Glutamatergic neuron (in vitro differentiated cells): ENCODE results near the gene ABCG1. TPM values are rescaled to one million over a fixed set of nuclear protein-coding genes. Genes with fewer than 3 reads are reported as not detected.

Experiments used
- DNase-seq: peaks from one replicate; pipeline ENCODE4 v3.0.0; 2022
- H3K27ac Mint-ChIP-seq: one replicate; pipeline ENCODE4 v1.8.0; 2020; ENCODE audit warnings: mild to moderate bottlenecking, mixed read lengths, inconsistent platforms; ENCODE audit not compliant: unreplicated experiment
- H3K27me3 Mint-ChIP-seq: one replicate; pipeline ENCODE4 v1.8.0; 2020; ENCODE audit warnings: mild to moderate bottlenecking, moderate library complexity, mixed read lengths, inconsistent platforms; ENCODE audit not compliant: unreplicated experiment
- H3K36me3 Mint-ChIP-seq: one replicate; pipeline ENCODE4 v1.8.0; 2020; ENCODE audit warnings: mild to moderate bottlenecking, mixed read lengths, inconsistent platforms; ENCODE audit not compliant: unreplicated experiment
- H3K4me1 Mint-ChIP-seq: one replicate; pipeline ENCODE4 v1.8.0; 2020; ENCODE audit warnings: mild to moderate bottlenecking, low read depth, mixed read lengths, inconsistent platforms; ENCODE audit not compliant: unreplicated experiment
- H3K4me3 Mint-ChIP-seq: one replicate; pipeline ENCODE4 v1.8.0; 2020; ENCODE audit warnings: mild to moderate bottlenecking, mixed read lengths, inconsistent platforms; ENCODE audit not compliant: unreplicated experiment
- H3K9me3 Mint-ChIP-seq: one replicate; pipeline ENCODE4 v1.8.0; 2020; ENCODE audit warnings: mild to moderate bottlenecking, moderate library complexity, mixed read lengths, inconsistent platforms; ENCODE audit not compliant: unreplicated experiment
- total RNA-seq: library from RNA; stranded (reverse); fragmentation: NEBNext Ultra II Directional; extraction: Animal tissue kit (Norgen Biotek cat#: 25700); gene quantifications from one replicate; pipeline ENCODE4 v1.2.1, GENCODE V29; 2021; ENCODE audit not compliant: unreplicated experiment
- TF ChIP-seq, protein P1 (sequence below): fragments of 200-600 bp; sonication (generic); IDR thresholded peaks from one replicate; pipeline ENCODE4 v1.5.0; 2021; ENCODE audit not compliant: partially characterized antibody, unreplicated experiment

ABCG1 gene
- total RNA-seq, 1 donor from 2014 or later: 31.9 TPM

DNA sequence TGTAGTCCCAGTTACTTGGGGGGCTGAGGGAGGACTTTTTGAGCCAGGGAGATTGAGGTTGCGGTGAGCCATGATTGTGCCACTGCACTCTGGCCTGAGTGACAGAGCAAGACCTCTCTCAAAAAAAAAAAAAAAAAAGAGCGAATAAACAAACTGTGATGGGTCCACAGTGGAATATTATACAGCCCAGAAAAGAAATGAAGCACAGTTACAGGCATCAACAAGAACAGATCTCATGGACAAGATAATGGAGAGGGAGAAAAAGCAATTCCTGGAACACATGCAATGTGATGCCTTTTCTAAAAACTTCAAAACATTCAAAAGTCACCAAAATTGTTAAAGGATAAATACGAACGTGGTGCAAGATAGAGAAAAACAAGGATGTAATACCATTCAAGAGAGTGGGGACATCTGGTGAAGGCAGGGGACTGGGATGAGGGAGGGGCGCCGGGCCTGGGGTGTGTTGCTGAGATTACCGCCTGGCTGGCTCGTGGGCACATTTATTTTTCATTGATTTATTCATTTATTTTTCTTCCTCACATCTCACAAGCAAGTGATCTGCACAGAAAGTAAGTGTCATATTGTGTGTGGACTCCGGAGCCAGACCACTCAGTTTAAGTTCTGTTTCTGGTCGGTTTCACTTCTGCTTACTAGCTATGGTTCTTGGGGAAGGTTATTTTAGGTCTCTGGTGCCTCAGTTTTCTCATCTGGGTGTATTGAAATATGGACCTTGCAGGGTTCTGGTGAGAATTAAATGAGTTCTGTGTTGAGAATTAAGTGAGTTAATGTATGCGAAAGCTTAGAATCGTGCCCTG, 30.1 kb downstream of the ABCG1 start:
- no peak overlapping the region for H3K27ac Mint-ChIP-seq
- TF ChIP-seq, protein P1, sequence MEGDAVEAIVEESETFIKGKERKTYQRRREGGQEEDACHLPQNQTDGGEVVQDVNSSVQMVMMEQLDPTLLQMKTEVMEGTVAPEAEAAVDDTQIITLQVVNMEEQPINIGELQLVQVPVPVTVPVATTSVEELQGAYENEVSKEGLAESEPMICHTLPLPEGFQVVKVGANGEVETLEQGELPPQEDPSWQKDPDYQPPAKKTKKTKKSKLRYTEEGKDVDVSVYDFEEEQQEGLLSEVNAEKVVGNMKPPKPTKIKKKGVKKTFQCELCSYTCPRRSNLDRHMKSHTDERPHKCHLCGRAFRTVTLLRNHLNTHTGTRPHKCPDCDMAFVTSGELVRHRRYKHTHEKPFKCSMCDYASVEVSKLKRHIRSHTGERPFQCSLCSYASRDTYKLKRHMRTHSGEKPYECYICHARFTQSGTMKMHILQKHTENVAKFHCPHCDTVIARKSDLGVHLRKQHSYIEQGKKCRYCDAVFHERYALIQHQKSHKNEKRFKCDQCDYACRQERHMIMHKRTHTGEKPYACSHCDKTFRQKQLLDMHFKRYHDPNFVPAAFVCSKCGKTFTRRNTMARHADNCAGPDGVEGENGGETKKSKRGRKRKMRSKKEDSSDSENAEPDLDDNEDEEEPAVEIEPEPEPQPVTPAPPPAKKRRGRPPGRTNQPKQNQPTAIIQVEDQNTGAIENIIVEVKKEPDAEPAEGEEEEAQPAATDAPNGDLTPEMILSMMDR: no peak
- peaks cover 35% of the 10 kb centered on the region for H3K4me1 Mint-ChIP-seq
- no peak overlapping the region for H3K4me3 Mint-ChIP-seq
- H3K36me3 Mint-ChIP-seq: no peaks in the 10 kb centered on the region
- no peak for DNase-seq
- H3K27me3 Mint-ChIP-seq: peaks cover 11% of the 10 kb centered on the region
- H3K9me3 Mint-ChIP-seq: peaks cover 9% of the 10 kb centered on the region

- H3K4me3 Mint-ChIP-seq: no peak overlapping the region
- peaks cover 9% of the 10 kb centered on the region for H3K27me3 Mint-ChIP-seq
Observed at GRCh38 chr21:42250422-42251403, 31.8 kb downstream of the ABCG1 start.

GRCh38 chr21:42251654-42252324, 32.8 kb downstream of the ABCG1 start:
- H3K4me3 Mint-ChIP-seq: no peak overlapping the region
- TF ChIP-seq, protein P1: no peak
- DNase-seq: no peak
- H3K27ac Mint-ChIP-seq: no peak overlapping the region
- no peaks in the 10 kb centered on the region for H3K36me3 Mint-ChIP-seq
- peaks cover 6% of the 10 kb centered on the region for H3K27me3 Mint-ChIP-seq
- peaks cover 6% of the 10 kb centered on the region for H3K9me3 Mint-ChIP-seq
- H3K4me1 Mint-ChIP-seq: peaks cover 35% of the 10 kb centered on the region

More at GRCh38 chr21:42250422-42251403, 31.8 kb downstream of the ABCG1 start:
- H3K36me3 Mint-ChIP-seq: no peaks in the 10 kb centered on the region
- TF ChIP-seq, protein P1: no peak
- H3K27ac Mint-ChIP-seq: no peak overlapping the region
- H3K4me1 Mint-ChIP-seq: peaks cover 38% of the 10 kb centered on the region
- H3K9me3 Mint-ChIP-seq: peaks cover 7% of the 10 kb centered on the region
- no peak for DNase-seq

- Mint-ChIP-seq H3K4me3 (no peak overlapping the region), H3K9me3 (peaks cover 6% of the 10 kb centered on the region), H3K27ac (no peak overlapping the region), H3K4me1 (peaks cover 34% of the 10 kb centered on the region), H3K27me3 (peaks cover 6% of the 10 kb centered on the region), H3K36me3 (no peaks in the 10 kb centered on the region)
- TF ChIP-seq, protein P1: no peak
- no peak for DNase-seq
Observed at GRCh38 chr21:42252325-42252654, 33.4 kb downstream of the ABCG1 start.
